ENCODE results near the gene ALKAL2.

The ALKAL2 gene

DNA sequence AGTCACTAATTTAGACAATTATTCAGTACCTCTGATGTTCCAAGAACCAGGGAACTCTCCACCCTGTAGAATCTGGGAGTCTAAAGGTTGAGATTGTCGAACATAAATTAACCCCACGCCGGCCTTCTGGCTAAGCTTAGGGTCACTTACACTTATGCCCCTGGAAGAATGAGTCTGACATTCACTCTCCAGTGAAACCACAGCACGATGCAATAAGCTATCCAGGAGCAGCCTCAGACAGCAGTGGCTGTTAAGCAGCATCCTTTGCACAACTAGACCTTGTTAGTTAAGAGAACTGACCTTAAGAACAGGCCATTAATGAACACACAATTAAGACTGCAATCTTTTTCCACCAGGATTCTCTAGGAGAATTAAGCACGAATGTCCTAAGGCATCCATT, 49.0 kb downstream of the ALKAL2 start:
- DNase-seq: no peak

- DNase-seq: no peak
Observed at GRCh38 chr2:238431-238830, 49.5 kb downstream of the ALKAL2 start.

- DNase-seq: no peak
Observed at GRCh38 chr2:237878-238277, 50.0 kb downstream of the ALKAL2 start.

DNA sequence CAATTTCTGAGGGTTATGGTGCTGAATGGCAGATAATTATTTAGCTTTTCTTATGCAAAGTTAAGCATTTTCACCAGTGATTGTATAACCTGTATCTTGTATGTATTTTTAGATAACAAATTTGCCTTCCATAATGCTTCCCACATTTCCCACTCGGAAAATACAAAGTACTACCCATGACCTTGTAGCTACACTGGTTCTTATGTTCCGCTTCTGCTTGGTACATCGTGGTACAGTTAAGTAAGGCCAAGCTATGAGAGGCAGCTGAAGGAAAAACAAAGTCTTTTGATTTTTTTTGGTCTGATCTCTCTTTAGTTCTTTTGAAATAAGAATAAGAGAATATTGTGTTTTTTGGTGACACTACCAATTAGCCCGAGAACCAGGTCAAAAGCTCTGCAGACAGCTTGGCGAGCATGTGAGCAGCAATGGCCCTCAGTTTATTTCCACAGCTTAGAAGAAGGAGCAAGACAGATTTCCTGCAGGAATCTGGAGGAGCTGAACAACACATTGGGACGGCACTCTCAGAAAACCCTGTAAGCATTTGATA, 50.8 kb downstream of the ALKAL2 start:
- no peak for DNase-seq

DNA sequence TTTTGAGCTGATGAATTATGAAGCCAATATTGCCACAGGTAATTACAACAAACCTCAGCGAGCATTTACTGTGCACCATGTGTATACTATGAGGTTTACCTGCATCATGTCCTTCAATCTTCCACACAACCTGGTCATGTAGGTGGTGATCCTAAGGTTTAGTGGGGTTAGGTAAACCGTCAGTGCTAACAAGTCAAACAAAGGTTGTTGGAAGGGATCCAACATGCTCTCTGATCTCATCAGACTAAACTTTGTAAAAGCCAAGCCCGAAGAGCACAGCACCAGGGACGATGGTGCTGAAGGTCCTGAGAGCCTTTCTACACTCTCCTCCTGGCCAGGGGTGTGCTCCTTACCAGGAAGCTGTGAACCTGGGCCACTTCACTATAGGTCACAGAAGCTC, 53.5 kb downstream of the ALKAL2 start:
- DNase-seq: no peak

GRCh38 chr2:233030-233429, 54.9 kb downstream of the ALKAL2 start:
- DNase-seq: no peak

DNA sequence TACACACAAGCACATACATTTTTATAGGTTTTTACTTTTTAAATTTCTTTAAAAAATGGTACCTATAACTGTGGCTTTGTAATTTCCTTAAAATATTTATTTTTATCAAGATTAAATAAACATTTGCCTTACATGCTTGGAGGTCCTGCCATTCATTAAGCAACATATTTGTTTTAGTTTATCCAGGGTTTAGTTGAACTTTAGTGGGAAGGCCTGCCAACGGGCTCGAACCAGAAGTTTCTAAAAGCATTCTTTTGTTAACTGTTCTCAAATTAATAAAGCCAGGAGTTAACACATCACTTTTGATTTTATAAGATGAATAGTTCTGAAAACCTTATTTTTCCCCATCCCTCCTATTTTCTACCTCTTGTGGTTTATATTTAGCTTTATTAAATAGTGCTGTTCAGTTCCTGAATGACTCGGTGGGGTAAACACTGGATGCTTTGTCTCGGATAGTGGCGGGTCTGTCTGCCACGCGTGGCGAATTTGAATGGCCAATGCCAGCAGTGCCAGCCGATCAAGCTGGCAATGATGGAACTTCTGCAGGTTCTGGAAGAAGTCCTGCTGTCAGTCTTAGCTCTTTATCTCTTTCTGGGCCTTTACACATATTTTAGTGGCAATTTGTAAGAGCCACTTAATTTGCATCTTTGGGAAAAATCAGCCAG, 56.2 kb downstream of the ALKAL2 start:
- DNase-seq: no peak
